Testis (tissue), 3 donors: ENCODE measurements around the gene CCPG1. TPM values are rescaled to one million over a fixed set of nuclear protein-coding genes. Genes with fewer than 3 reads are reported as not detected.

Source experiments
- DNase-seq: peaks from one replicate; pipeline ENCODE4 v3.0.0-alpha.2; 2019
- H3K27ac ChIP-seq, 2 donors: fragments of 200-600 bp; sonication (generic); one replicate each; pipeline ENCODE4 v1.5.1; 2019
- H3K27me3 ChIP-seq: fragments of 200-600 bp; sonication (generic); one replicate; pipeline ENCODE4 v1.5.1; 2019
- H3K36me3 ChIP-seq: fragments of 200-600 bp; sonication (generic); one replicate; pipeline ENCODE4 v1.5.1; 2017; ENCODE audit warnings: low read depth; ENCODE audit errors: missing control alignments
- H3K4me1 ChIP-seq: fragments of 200-600 bp; sonication (generic); one replicate; pipeline ENCODE4 v1.5.1; 2019
- H3K4me3 ChIP-seq, 2 donors: fragments of 200-600 bp; sonication (generic); one replicate each; pipeline ENCODE4 v1.5.1; 2017 to 2019
- H3K9me3 ChIP-seq: fragments of 200-600 bp; sonication (generic); one replicate; pipeline ENCODE4 v1.5.1; 2017
- POLR2A ChIP-seq: fragments of 450-650 bp; IDR thresholded peaks from one replicate; pipeline ENCODE4 v1.6.1; 2017; ENCODE audit warnings: antibody characterized with exemption, mild to moderate bottlenecking, moderate library complexity
- WGBS, 2 donors: methylation state at CpG; one replicate each; pipeline ENCODE4 v1.1.5; 2018; 5-methylcytosine and 5-hydroxymethylcytosine counted together
- intact Hi-C: fragments of 100-400 bp; cut with DNase I; formaldehyde crosslinking; loops from one replicate; pipeline ENCODE4 v1.15.1; 2023; ENCODE audit warnings: low total_unique reads
- polyA plus RNA-seq: library from polyadenylated mRNA; stranded (reverse); fragments of 350-450 nt; fragmentation: Illumina TruSeq; extraction: RNeasy Lipid Tissue Mini Kit (QIAGEN cat#74804); gene quantifications from one replicate; pipeline ENCODE4 v1.2.3, GENCODE V29; 2014; ENCODE audit warnings: low read depth, low replicate concordance; ENCODE audit not compliant: insufficient read depth
- total RNA-seq, 2 donors: library from RNA; depleted of rRNA; stranded (reverse); fragments of >200 nt; gene quantifications; one replicate each; pipeline ENCODE4 v1.2.3, GENCODE V29; 2016
- TF ChIP-seq, protein P1 (sequence below), 3 experiments: fragments of 450-650 bp in 2 of 3; fragments of 200-600 bp in 1 of 3; sonication (generic) in 1 of 3; IDR thresholded peaks; one replicate each; pipeline ENCODE4 v1.5.1; 2016 to 2019; ENCODE audit warnings: antibody characterized with exemption in 3 of 3, mild to moderate bottlenecking in 2 of 3, moderate library complexity in 1 of 3

The CCPG1 gene
- total and polyA plus RNA-seq, 3 donors from 2014 or later = 21.6 to 37.1 (median 25.6) TPM

DNA sequence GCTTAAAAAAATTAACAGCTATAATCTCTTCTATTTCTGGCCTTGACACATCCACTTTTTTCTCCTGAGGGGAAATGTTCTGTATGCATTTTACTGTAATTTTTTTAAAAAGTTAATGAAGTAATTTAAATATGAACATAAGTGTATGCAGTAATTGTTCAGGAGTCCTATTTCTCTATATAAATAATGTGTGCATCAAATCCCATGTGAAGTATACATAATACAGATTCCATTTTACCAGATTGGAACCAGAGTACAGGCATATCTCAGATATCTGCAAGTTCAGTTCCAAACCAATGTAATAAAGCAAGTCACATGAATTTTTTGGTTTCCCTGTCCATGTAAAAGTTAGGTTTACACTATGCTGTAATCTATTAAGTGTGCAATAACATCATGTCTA, 26.6 kb downstream of the CCPG1 start:
- Histone ChIP-seq H3K4me3 (no peak overlapping the region), H3K9me3 (no peaks in the 10 kb centered on the region), H3K36me3 (no peaks in the 10 kb centered on the region), H3K27ac (no peak overlapping the region), H3K27me3 (no peaks in the 10 kb centered on the region), H3K4me1 (no peaks in the 10 kb centered on the region)
- no peak for DNase-seq
- no peak for TF ChIP-seq POLR2A
- TF ChIP-seq, protein P1, sequence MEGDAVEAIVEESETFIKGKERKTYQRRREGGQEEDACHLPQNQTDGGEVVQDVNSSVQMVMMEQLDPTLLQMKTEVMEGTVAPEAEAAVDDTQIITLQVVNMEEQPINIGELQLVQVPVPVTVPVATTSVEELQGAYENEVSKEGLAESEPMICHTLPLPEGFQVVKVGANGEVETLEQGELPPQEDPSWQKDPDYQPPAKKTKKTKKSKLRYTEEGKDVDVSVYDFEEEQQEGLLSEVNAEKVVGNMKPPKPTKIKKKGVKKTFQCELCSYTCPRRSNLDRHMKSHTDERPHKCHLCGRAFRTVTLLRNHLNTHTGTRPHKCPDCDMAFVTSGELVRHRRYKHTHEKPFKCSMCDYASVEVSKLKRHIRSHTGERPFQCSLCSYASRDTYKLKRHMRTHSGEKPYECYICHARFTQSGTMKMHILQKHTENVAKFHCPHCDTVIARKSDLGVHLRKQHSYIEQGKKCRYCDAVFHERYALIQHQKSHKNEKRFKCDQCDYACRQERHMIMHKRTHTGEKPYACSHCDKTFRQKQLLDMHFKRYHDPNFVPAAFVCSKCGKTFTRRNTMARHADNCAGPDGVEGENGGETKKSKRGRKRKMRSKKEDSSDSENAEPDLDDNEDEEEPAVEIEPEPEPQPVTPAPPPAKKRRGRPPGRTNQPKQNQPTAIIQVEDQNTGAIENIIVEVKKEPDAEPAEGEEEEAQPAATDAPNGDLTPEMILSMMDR (IDR thresholded peaks at IDR 0.05) = no peak
- intact Hi-C loops = no loop called here

- no peaks in the 10 kb centered on the region for H3K9me3 ChIP-seq
These were observed 29.1 kb downstream of the CCPG1 start for GRCh38 chr15:55379095-55379494.

DNA sequence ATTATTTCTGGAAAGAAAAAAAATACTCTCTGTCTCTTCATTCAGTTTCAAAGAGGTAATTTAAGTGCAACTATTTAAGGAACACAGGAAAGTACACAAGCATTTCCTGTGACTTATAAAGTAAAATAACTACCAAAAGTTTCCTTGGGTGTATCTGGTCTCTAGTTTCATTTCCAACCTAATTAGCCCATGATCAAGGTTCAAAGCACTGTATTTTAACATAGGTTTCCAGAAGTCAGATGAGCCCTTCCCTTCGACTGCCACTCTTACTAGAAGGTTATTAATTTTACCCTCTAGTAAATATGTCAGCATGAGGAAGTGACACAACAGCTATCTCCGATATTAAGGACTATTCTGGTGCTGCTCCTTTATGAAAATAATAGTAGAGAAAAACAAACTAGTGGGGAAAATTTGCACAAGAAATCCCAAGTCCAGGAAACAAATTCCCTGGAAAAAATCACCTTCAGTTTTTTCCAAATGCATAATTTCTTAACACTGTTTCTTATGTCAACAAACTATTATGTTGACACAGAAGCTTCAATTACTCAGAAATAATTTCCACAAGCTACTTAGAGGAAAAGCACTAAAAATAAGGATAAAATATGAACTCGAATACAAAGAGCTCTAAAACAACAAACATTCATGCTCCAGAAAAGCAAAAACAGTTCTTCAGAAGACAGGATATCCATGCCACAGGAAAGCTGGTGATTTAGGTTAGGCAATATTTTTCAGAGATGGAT, 35.3 kb downstream of the CCPG1 start:
- Histone ChIP-seq H3K4me1 (no peaks in the 10 kb centered on the region), H3K9me3 (no peaks in the 10 kb centered on the region), H3K36me3 (no peaks in the 10 kb centered on the region), H3K27me3 (no peaks in the 10 kb centered on the region), H3K4me3 (no peak overlapping the region), H3K27ac (no peak overlapping the region)
- TF ChIP-seq, protein P1 (IDR thresholded peaks at IDR 0.05) = no peak
- TF ChIP-seq POLR2A = no peak
- DNase-seq = no peak
- 64 to 66% methylated on average over 3 of the region's 3 CpGs for WGBS, 2 donors
- intact Hi-C loops = no loop called here

More at GRCh38 chr15:55379095-55379494, 29.1 kb downstream of the CCPG1 start:
- WGBS, 2 donors = 81 to 90% methylated on average over 5 of the region's 5 CpGs
- Histone ChIP-seq H3K4me3 (no peak overlapping the region), H3K36me3 (no peaks in the 10 kb centered on the region), H3K27ac (no peak overlapping the region), H3K4me1 (no peaks in the 10 kb centered on the region), H3K27me3 (no peaks in the 10 kb centered on the region)
- intact Hi-C loops = no loop called here
- DNase-seq = no peak
- TF ChIP-seq POLR2A = no peak
- TF ChIP-seq, protein P1 (IDR thresholded peaks at IDR 0.05) = no peak

GRCh38 chr15:55366981-55367380, 41.2 kb downstream of the CCPG1 start:
- no peaks in the 10 kb centered on the region for H3K36me3 ChIP-seq
- no peak for TF ChIP-seq POLR2A
- TF ChIP-seq, protein P1 (IDR thresholded peaks at IDR 0.05) = no peak
- H3K9me3 ChIP-seq = no peaks in the 10 kb centered on the region
- H3K27me3 ChIP-seq = no peaks in the 10 kb centered on the region
- 85 to 86% methylated on average over 1 of the region's 1 CpG for WGBS, 2 donors
- intact Hi-C loops = no loop called here
- no peak for DNase-seq
- H3K4me3 ChIP-seq = no peak overlapping the region
- no peak overlapping the region for H3K27ac ChIP-seq
- no peaks in the 10 kb centered on the region for H3K4me1 ChIP-seq

DNA sequence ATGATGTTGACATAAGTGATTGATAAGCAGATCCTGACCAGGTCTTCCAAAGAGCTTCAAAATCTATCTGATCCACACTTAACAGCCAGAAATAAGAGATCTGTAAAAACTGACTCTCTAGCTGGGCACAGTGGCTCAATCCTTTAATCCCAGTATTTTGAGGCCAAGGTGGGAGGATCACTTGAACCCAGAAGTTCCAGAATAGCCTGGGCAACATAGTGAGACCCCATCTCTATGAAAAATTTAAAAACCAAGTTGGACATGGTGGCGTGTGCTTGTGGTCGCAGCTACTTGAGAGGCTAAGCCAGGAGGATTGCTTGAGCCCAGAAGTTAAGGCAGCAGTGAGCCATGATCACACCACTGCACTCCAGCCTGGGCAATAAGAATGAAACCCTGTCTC, 45.5 kb downstream of the CCPG1 start:
- H3K27ac ChIP-seq = no peak overlapping the region
- TF ChIP-seq, protein P1 (IDR thresholded peaks at IDR 0.05) = no peak
- no peak for TF ChIP-seq POLR2A
- no peak overlapping the region for H3K4me3 ChIP-seq
- no peaks in the 10 kb centered on the region for H3K27me3 ChIP-seq
- no peaks in the 10 kb centered on the region for H3K36me3 ChIP-seq
- intact Hi-C loops = no loop called here
- WGBS, 2 donors = 89 to 97% methylated on average over 2 of the region's 2 CpGs
- no peak for DNase-seq
- H3K9me3 ChIP-seq = no peaks in the 10 kb centered on the region
- no peaks in the 10 kb centered on the region for H3K4me1 ChIP-seq
